ENCODE measurements around the gene ATG7.

DNA sequence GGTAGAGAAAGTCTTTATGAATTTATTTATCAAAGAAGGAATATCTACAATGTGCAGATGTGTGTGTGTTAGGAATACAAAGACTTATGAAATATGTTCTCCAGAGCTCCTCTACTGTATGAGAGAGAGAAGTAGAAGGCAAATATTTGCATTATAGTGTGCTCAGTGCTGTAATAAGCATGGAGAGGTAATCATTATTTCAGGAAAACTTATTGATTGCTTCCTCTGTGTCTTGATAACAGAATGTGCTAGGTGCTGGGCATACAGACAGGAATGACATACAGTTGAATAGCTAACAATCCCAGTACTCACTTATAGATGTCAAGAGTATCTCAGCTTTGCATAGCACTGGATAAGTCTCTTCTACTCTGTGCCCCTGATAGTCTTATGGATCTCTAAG is 30.2 kb downstream of the ATG7 start:
- TF ChIP-seq CTCF (IDR thresholded peaks at IDR 0.05; ENCODE audit: insufficient read depth, low read length) (no peak), POLR2AphosphoS5 (IDR thresholded peaks at IDR 0.05; ENCODE audit: low read depth) (no peak)

Measured in HL-60 (cell line).